SU-DHL-6 (cell line): ENCODE data around the gene MALRD1.

ENCODE experiments used
- CTCF ChIP-seq: fragments of 200-600 bp; sonication (generic); IDR thresholded peaks from one replicate; pipeline ENCODE4 v1.5.1; 2017; ENCODE audit warnings: antibody characterized with exemption, mild to moderate bottlenecking, low read length, moderate library complexity; ENCODE audit not compliant: insufficient read depth, poor library complexity, severe bottlenecking
- EZH2phosphoT487 ChIP-seq: fragments of 200-600 bp; sonication (generic), shearing (Covaris generic); conservative IDR thresholded peaks from 2 replicates; pipeline ENCODE4 v1.6.1; 2018; ENCODE audit warnings: mild to moderate bottlenecking, antibody characterized with exemption, low read length, moderate library complexity, mixed read lengths

DNA sequence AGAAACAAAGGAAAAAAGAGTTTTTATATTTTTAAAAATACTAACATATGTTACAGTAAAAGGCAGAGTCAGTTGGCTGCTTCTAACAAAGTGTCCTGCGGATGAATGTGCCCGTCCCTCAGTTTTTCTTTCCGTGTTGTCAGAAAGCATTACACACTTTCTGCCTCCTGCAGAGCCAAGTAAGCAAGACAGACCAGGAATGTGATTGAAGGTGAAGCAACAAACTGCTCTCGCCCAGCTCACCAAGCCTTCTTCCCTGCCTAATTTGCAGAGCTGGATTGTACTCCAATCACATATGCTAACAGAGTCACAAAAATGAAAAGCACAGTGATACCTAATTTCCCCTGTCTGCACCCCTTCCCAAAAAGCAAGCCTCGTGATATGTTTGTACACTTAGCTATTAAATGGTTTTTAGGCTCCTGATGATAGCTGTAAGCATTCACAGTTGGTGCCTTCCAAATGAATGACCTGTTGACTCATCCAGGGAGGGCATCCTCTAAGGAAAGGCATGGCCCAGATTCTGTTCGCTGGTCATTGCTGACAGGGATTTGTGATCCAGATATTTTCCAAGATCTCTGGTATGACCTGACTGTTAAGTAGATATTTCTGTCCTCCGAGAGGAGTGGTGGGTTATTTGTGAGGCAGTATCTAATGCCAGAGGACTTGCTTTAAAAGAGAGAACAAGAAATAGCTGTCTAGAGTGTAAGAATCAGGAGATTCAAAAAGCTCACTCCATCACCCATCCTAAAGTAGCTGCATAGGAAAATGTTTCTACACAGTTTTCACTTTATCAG, 580.4 kb downstream of the MALRD1 start:
- TF ChIP-seq CTCF (no peak), EZH2phosphoT487 (no peak)
